Pancreas (tissue), 10 donors: ENCODE measurements around the gene SLC35B2. TPM values are rescaled to one million over a fixed set of nuclear protein-coding genes. Genes with fewer than 3 reads are reported as not detected.
A peak's percentile ranks its signal among the peaks of the same experiment; 100 is the strongest.

Experiments
- ATAC-seq, 4 donors: fragments of 200-7000 bp; cut with Tn5 transposase; one replicate each; pipeline versions ENCODE4 v1.8.0 to v1.9.1; 2020; ENCODE audit warnings: mild to moderate bottlenecking in 4 of 4, moderate library complexity in 4 of 4
- DNase-seq, 6 donors: peaks; one replicate each; pipeline ENCODE4 v3.0.0-alpha.2; 2020
- FAIRE-seq: peaks from 2 replicates; lab custom pipeline; 2012; peaks lifted over from hg19 to GRCh38; lab: Jason Lieb, UNC
- H3K27ac ChIP-seq, 4 donors: fragments of 200-600 bp; sonication (generic); 1 replicate in 3 of 4; 2 replicates in 1 of 4; pipeline versions ENCODE4 v1.5.0 to v1.8.0; 2020
- H3K27me3 ChIP-seq, 4 donors: fragments of 200-600 bp; one replicate each; pipeline ENCODE4 v1.8.0; 2021
- H3K36me3 ChIP-seq, 3 donors: fragments of 200-600 bp; sonication (generic) in 1 of 3; one replicate each; pipeline versions ENCODE4 v1.5.0 to v1.8.0; 2020 to 2021
- H3K4me1 ChIP-seq, 3 donors: fragments of 200-600 bp; one replicate each; pipeline ENCODE4 v1.8.0; 2021
- H3K4me3 ChIP-seq, 4 donors: fragments of 200-600 bp; sonication (generic) in 2 of 4; one replicate each; pipeline versions ENCODE4 v1.5.0 to v1.8.0; 2020 to 2021
- H3K9me3 ChIP-seq, 4 donors: fragments of 200-600 bp; one replicate each; pipeline ENCODE4 v1.8.0; 2021
- CTCF ChIP-seq, 4 donors: fragments of 200-600 bp; sonication (generic) in 3 of 4; IDR thresholded peaks; one replicate each; pipeline versions ENCODE4 v1.5.0 to v1.8.0; 2021; ENCODE audit warnings: antibody characterized with exemption in 4 of 4
- WGBS, 2 donors: extraction: QIAGEN DNeasy Blood & Tissue Kit; methylation state at CpG; one replicate each; pipeline ENCODE4 v1.1.7; 2013; 5-methylcytosine and 5-hydroxymethylcytosine counted together
- intact Hi-C, 3 donors: fragments of 100-400 bp; cut with DNase I; formaldehyde crosslinking; loops; one replicate each; pipeline versions ENCODE4 v1.11.1 to v1.14.2; 2022
- polyA plus RNA-seq, 2 donors: library from polyadenylated mRNA; stranded (reverse); fragments of 200-250 nt; gene quantifications; one replicate each; pipeline ENCODE4 v1.2.3, GENCODE V29; 2013
- total RNA-seq, 6 donors: library from RNA; stranded (reverse); fragmentation: NEBNext Ultra II Directional in 4 of 6; extraction: Animal tissue kit (Norgen Biotek cat#: 25700) in 4 of 6; gene quantifications; one replicate each; pipeline versions ENCODE4 v1.2.1 to v1.2.4, GENCODE V29; 2021 to 2023
- donor health status: healthy with polysubstance abuse.
- donor health status: DM: no; HTN: no; CAD: no; lungs with moderate emphysema.
- donor health status: DM: no; HTN: no; CAD: no.
- donor health status: control.
- donor health status: control.
- donor health status: Bipolar disorder and iron deficiency.
- donor health status: DM: yes; HTN: yes; CAD: no.
- donor health status: DM: no; HTN: no; CAD: no.
- donor health status: DM: no; HTN: no; CAD: no.
- donor health status: DM: yes; HTN: yes; CAD: no.

Gene SLC35B2
- total RNA-seq = 10 to 100 TPM; 15.9 to 30.4 (median 20.5) TPM
- 10 to 100 TPM; 10.8 to 23.6 TPM for polyA plus RNA-seq

- intact Hi-C loops = no loop called here
- 0 to 1% methylated on average over 58 to 80 of the region's 80 CpGs for WGBS, 2 donors
- Histone ChIP-seq H3K4me3 (peak within 1 kb of the TSS; percentile 79 to 98 (median 94)), H3K4me1 (peaks cover 0 to 15% (median 0%) of the 10 kb centered on the region in 3 donors), H3K9me3 (no peaks in the 10 kb centered on the region), H3K27ac (peak within 1 kb of the TSS; percentile 81 to 96 (median 90)), H3K27me3 (no peaks in the 10 kb centered on the region), H3K36me3 (peaks cover 0 to 28% (median 20%) of the 10 kb centered on the region in 3 donors)
- ATAC-seq (peak; percentile 77 to 85 (median 80)), FAIRE-seq (no peak), DNase-seq (peak; percentile 69 to 88 (median 76))
- peak; percentile 52 to 76 (median 66) for TF ChIP-seq CTCF (IDR thresholded peaks at IDR 0.05)
Measured at GRCh38 chr6:44257025-44257752, at the start of gene SLC35B2. TSS of gene SLC35B2 (minus strand) at chr6:44257528. CDS start at chr6:44257410, 118 bp downstream.

- TF ChIP-seq CTCF (IDR thresholded peaks at IDR 0.05) = no peak
- Histone ChIP-seq H3K9me3 (no peaks in the 10 kb centered on the region), H3K4me3 (no peak overlapping the region), H3K4me1 (no peaks in the 10 kb centered on the region), H3K36me3 (peaks cover 0 to 24% (median 16%) of the 10 kb centered on the region in 3 donors), H3K27ac (no peak overlapping the region), H3K27me3 (no peaks in the 10 kb centered on the region)
- DNase-seq = no peak
- WGBS, 2 donors = 85 to 95% methylated on average over 8 of the region's 8 CpGs
- FAIRE-seq = no peak
- intact Hi-C loops = no loop called here
- ATAC-seq = no peak
Measured at GRCh38 chr6:44306710-44307109, 49.4 kb upstream of the SLC35B2 start.

- Histone ChIP-seq H3K9me3 (no peaks in the 10 kb centered on the region), H3K27me3 (no peaks in the 10 kb centered on the region), H3K27ac (no peak overlapping the region), H3K4me1 (no peaks in the 10 kb centered on the region), H3K36me3 (peaks cover 0 to 16% (median 16%) of the 10 kb centered on the region in 3 donors), H3K4me3 (no peak overlapping the region)
- DNase-seq = no peak
- TF ChIP-seq CTCF (IDR thresholded peaks at IDR 0.05) = no peak
- intact Hi-C loops = no loop called here
- ATAC-seq = no peak
- no peak for FAIRE-seq
- 88 to 91% methylated on average over 5 of the region's 5 CpGs for WGBS, 2 donors
Measured at GRCh38 chr6:44305200-44305725, 47.9 kb upstream of the SLC35B2 start.

GRCh38 chr6:44304282-44305199 is 47.2 kb upstream of the SLC35B2 start:
- no peaks in the 10 kb centered on the region for H3K9me3 ChIP-seq

More at GRCh38 chr6:44304282-44305199, 47.2 kb upstream of the SLC35B2 start:
- TF ChIP-seq CTCF (IDR thresholded peaks at IDR 0.05) = peak; percentile 41 to 73 (median 56)
- H3K27me3 ChIP-seq = no peaks in the 10 kb centered on the region
- ATAC-seq (peak; percentile 56 to 81 (median 72)), DNase-seq (peak in 1 of 6 donors; percentile 28), FAIRE-seq (no peak)
- no peaks in the 10 kb centered on the region for H3K4me1 ChIP-seq
- intact Hi-C loops = no loop called here
- 82 to 88% methylated on average over 25 of the region's 25 CpGs for WGBS, 2 donors
- H3K27ac ChIP-seq = no peak overlapping the region
- H3K4me3 ChIP-seq = no peak overlapping the region
- peaks cover 0 to 16% (median 9%) of the 10 kb centered on the region in 3 donors for H3K36me3 ChIP-seq
